SK-N-SH (cell line): ENCODE measurements around the gene ST6GALNAC3. TPM values are rescaled to one million over a fixed set of nuclear protein-coding genes. Genes with fewer than 3 reads are reported as not detected.

Experiments used
- CTCF ChIA-PET: fragments of 300-600, 350-600 bp; formaldehyde crosslinking; extraction: SDS; loops from one replicate; lab custom pipeline; 2021; lab: Yijun Ruan, JAX
- POLR2A ChIA-PET: fragments of 350-600 bp; sonication (Branson Sonifier 250); formaldehyde crosslinking; extraction: SDS; loops from one replicate; lab custom pipeline; 2020; ENCODE audit warnings: antibody characterized with exemption, inconsistent platforms; lab: Yijun Ruan, JAX
- DNase-seq: peaks from one replicate; pipeline ENCODE4 v3.0.0; 2012
- H2AFZ ChIP-seq: fragments of 200-600 bp; sonication (generic); 2 replicates; pipeline ENCODE4 v1.8.1; 2016; ENCODE audit warnings: antibody characterized with exemption, mild to moderate bottlenecking, low read depth
- H3F3A ChIP-seq: fragments of 200-600 bp; sonication (generic); replicated peaks from 2 replicates; pipeline ENCODE3; 2016; ENCODE audit warnings: antibody characterized with exemption, mild to moderate bottlenecking; ENCODE audit not compliant: insufficient read depth
- H3K27ac ChIP-seq, 2 experiments: fragments of 200-500 bp in 1 of 2; fragments of 200-600 bp in 1 of 2; sonication (Bioruptor generic) in 1 of 2; sonication (generic), shearing (Covaris generic) in 1 of 2; 2 replicates each; pipeline versions ENCODE4 v1.5.1 to v1.6.1; 2014 to 2016; ENCODE audit warnings: low read depth in 2 of 2, inconsistent platforms in 1 of 2, low read length in 1 of 2, mild to moderate bottlenecking in 1 of 2, mixed read lengths in 1 of 2
- H3K27me3 ChIP-seq: fragments of 200-600 bp; sonication (generic), shearing (Covaris generic); 2 replicates; pipeline ENCODE4 v1.6.1; 2016; ENCODE audit warnings: mixed run types; ENCODE audit not compliant: insufficient read depth
- H3K36me3 ChIP-seq, 2 experiments: fragments of 200-500 bp in 1 of 2; fragments of 200-600 bp in 1 of 2; sonication (Bioruptor generic) in 1 of 2; sonication (generic) in 1 of 2; replicated peaks in 1 of 2; 2 replicates each; pipeline versions ENCODE3 to v1.5.1; 2014 to 2016; ENCODE audit warnings: low read length in 1 of 2, mild to moderate bottlenecking in 1 of 2; ENCODE audit not compliant: insufficient read depth in 2 of 2, control insufficient read depth in 1 of 2
- H3K4me1 ChIP-seq, 2 experiments: fragments of 200-500 bp in 1 of 2; fragments of 200-600 bp in 1 of 2; sonication (Bioruptor generic) in 1 of 2; sonication (generic), shearing (Covaris generic) in 1 of 2; 2 replicates each; pipeline versions ENCODE4 v1.5.1 to v1.6.1; 2014 to 2016; ENCODE audit warnings: low read depth in 1 of 2, low read length in 1 of 2, mixed run types in 1 of 2; ENCODE audit not compliant: insufficient read depth in 2 of 2, control insufficient read depth in 1 of 2
- H3K4me2 ChIP-seq: fragments of 200-600 bp; sonication (generic), shearing (Covaris generic); 2 replicates; pipeline ENCODE4 v1.6.1; 2017; ENCODE audit warnings: mixed run types
- H3K4me3 ChIP-seq, 2 experiments: fragments of 200-500 bp in 1 of 2; fragments of 200-600 bp in 1 of 2; sonication (Bioruptor generic) in 1 of 2; sonication (generic), shearing (Covaris generic) in 1 of 2; 2 replicates each; pipeline versions ENCODE4 v1.5.1 to v1.8.1; 2014 to 2016; ENCODE audit warnings: low read depth in 2 of 2, inconsistent platforms in 1 of 2, low read length in 1 of 2, mild to moderate bottlenecking in 1 of 2, mixed read lengths in 1 of 2, moderate library complexity in 1 of 2
- H3K79me2 ChIP-seq: fragments of 200-600 bp; sonication (generic); 2 replicates; pipeline ENCODE4 v1.8.1; 2017; ENCODE audit warnings: mild to moderate bottlenecking; ENCODE audit not compliant: insufficient read depth
- H3K9ac ChIP-seq: fragments of 200-600 bp; sonication (generic); 2 replicates; pipeline ENCODE4 v1.6.1; 2017; ENCODE audit warnings: mixed run types
- H3K9me2 ChIP-seq: fragments of 200-600 bp; sonication (generic); 2 replicates; pipeline ENCODE4 v1.6.1; 2017; ENCODE audit warnings: mixed run types
- H3K9me3 ChIP-seq: fragments of 200-600 bp; sonication (generic); 2 replicates; pipeline ENCODE4 v1.6.1; 2017; ENCODE audit warnings: mixed run types, mild to moderate bottlenecking, moderate library complexity
- H4K20me1 ChIP-seq: fragments of 200-600 bp; sonication (generic); 2 replicates; pipeline ENCODE4 v1.6.1; 2017; ENCODE audit warnings: mild to moderate bottlenecking, mixed run types; ENCODE audit not compliant: insufficient read depth
- CHD2 ChIP-seq: fragments of 150-350 bp; IDR thresholded peaks from 2 replicates; pipeline ENCODE4 v1.6.1; 2018; ENCODE audit warnings: low read length; ENCODE audit not compliant: partially characterized antibody
- ELF1 ChIP-seq: IDR thresholded peaks from 2 replicates; pipeline ENCODE4 v1.4.0; 2012
- EP300 ChIP-seq, 2 experiments: IDR thresholded peaks; 2 replicates each; pipeline versions ENCODE4 v1.4.0 to v1.6.1; 2012; ENCODE audit warnings: borderline replicate concordance in 1 of 2, low read depth in 1 of 2, low read length in 1 of 2
- FOSL2 ChIP-seq: IDR thresholded peaks from 2 replicates; pipeline ENCODE4 v1.4.0; 2012; ENCODE audit warnings: low read depth, mild to moderate bottlenecking, moderate library complexity, borderline replicate concordance
- FOXJ3 ChIP-seq: sonication (generic); formaldehyde crosslinking; IDR thresholded peaks from 2 replicates; pipeline ENCODE4 v1.5.1; 2020; ENCODE audit warnings: mild to moderate bottlenecking, missing genetic modification reagents
- FOXM1 ChIP-seq: IDR thresholded peaks from 2 replicates; pipeline ENCODE4 v1.4.0; 2012; ENCODE audit warnings: low read depth, mild to moderate bottlenecking
- GABPA ChIP-seq: IDR thresholded peaks from 2 replicates; pipeline ENCODE4 v1.4.0; 2012; ENCODE audit warnings: low read depth, mild to moderate bottlenecking
- JUND ChIP-seq: IDR thresholded peaks from 2 replicates; pipeline ENCODE4 v1.4.0; 2012
- MEF2A ChIP-seq: IDR thresholded peaks from 2 replicates; pipeline ENCODE4 v1.4.0; 2012; ENCODE audit warnings: low read depth, borderline replicate concordance
- MXI1 ChIP-seq: IDR thresholded peaks from 2 replicates; pipeline ENCODE4 v1.6.1; 2012; ENCODE audit warnings: mild to moderate bottlenecking, low read depth, low read length, improper control_type of control experiment
- NFIC ChIP-seq: IDR thresholded peaks from 2 replicates; pipeline ENCODE4 v1.4.0; 2012; ENCODE audit warnings: borderline replicate concordance
- RAD21 ChIP-seq: IDR thresholded peaks from 2 replicates; pipeline ENCODE4 v1.6.1; 2012; ENCODE audit warnings: mild to moderate bottlenecking, low read length
- RFX5 ChIP-seq: IDR thresholded peaks from 2 replicates; pipeline ENCODE4 v1.6.1; 2012; ENCODE audit warnings: mild to moderate bottlenecking, improper control_type of control experiment, low read length
- RXRA ChIP-seq: IDR thresholded peaks from 2 replicates; pipeline ENCODE4 v1.4.0; 2012; ENCODE audit warnings: low read depth, mild to moderate bottlenecking, borderline replicate concordance
- SIN3A ChIP-seq: IDR thresholded peaks from 2 replicates; pipeline ENCODE4 v1.6.1; 2012; ENCODE audit warnings: low read depth, mild to moderate bottlenecking, low read length, moderate library complexity, borderline replicate concordance
- TEAD4 ChIP-seq: IDR thresholded peaks from 2 replicates; pipeline ENCODE4 v1.4.0; 2012; ENCODE audit warnings: mild to moderate bottlenecking, borderline replicate concordance; ENCODE audit not compliant: insufficient read depth
- WGBS: methylation state at CpG from one replicate; pipeline ENCODE4 v1.1.6; 2017; ENCODE audit warnings: low lambda C conversion rate; 5-methylcytosine and 5-hydroxymethylcytosine counted together
- polyA plus RNA-seq, 3 experiments: library from polyadenylated mRNA; depleted of rRNA; stranded (reverse); fragments of >200 nt; gene quantifications; 2 replicates each; pipeline ENCODE4 v1.2.3, GENCODE V29; 2012
- TF ChIP-seq, protein P1 (sequence below): IDR thresholded peaks from 2 replicates; pipeline ENCODE4; 2012
- TF ChIP-seq, protein P2 (sequence below): fragments of 150-350 bp; IDR thresholded peaks from 2 replicates; pipeline ENCODE4 v1.6.1; 2017; ENCODE audit warnings: antibody characterized with exemption, low read length, low read depth, borderline replicate concordance
- TF ChIP-seq, protein P3 (sequence below): IDR thresholded peaks from 2 replicates; pipeline ENCODE4 v1.6.1; 2012; ENCODE audit warnings: mild to moderate bottlenecking, low read depth, low read length, moderate library complexity

Gene ST6GALNAC3
- polyA plus RNA-seq, 1 of the 3 experiments (the other 2 are of a cell fraction): 8.1 TPM

DNA sequence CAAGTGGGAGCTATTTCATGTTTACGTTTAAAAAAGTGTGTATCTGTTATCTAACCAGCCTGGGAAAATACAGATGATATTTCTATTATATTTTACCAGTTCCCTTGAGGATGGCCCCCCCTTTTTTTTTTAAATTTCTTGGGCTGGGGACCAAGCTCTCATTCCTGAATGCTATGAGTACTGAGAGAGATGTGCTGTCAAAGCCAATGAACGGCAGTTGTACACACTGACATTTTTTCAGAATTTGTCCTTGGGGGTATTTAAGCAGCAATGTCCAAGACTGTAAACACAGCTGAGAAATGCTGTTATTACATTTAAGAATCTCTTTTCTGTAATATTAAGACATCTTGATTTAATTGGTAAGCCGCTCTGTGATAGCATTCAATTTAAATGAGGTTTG lies 177.9 kb downstream of the ST6GALNAC3 start:
- WGBS: 92% methylated on average over 3 of the region's 3 CpGs
- no peak overlapping the region for H3K9ac ChIP-seq
- TF ChIP-seq EP300 (IDR thresholded peaks at IDR 0.05; ENCODE audit: borderline replicate concordance in 1 of 2, low read depth in 1 of 2, low read length in 1 of 2): no peak
- TF ChIP-seq TEAD4: no peak
- TF ChIP-seq, protein P1, sequence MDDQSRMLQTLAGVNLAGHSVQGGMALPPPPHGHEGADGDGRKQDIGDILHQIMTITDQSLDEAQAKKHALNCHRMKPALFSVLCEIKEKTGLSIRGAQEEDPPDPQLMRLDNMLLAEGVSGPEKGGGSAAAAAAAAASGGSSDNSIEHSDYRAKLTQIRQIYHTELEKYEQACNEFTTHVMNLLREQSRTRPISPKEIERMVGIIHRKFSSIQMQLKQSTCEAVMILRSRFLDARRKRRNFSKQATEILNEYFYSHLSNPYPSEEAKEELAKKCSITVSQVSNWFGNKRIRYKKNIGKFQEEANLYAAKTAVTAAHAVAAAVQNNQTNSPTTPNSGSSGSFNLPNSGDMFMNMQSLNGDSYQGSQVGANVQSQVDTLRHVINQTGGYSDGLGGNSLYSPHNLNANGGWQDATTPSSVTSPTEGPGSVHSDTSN: no peak
- TF ChIP-seq FOXM1: no peak
- no peak for TF ChIP-seq JUND
- TF ChIP-seq, all 33 proteins: peak for 0
- no peak overlapping the region for H2AFZ ChIP-seq
- ChIA-PET CTCF (no interaction called here), POLR2A (no interaction called here)
- H3K9me2 ChIP-seq: no peaks in the 10 kb centered on the region
- H3K9me3 ChIP-seq: 0 out of 2 replicates have a peak, but pooled peaks cover 5% of the 10 kb centered on the region
- no peaks in the 10 kb centered on the region for H3K36me3 ChIP-seq
- H4K20me1 ChIP-seq: no peaks in the 10 kb centered on the region
- H3K4me2 ChIP-seq: no peak overlapping the region
- DNase-seq: no peak
- no peaks in the 10 kb centered on the region for H3K27me3 ChIP-seq
- H3K4me1 ChIP-seq: peaks cover 6 to 15% of the 10 kb centered on the region in 2 experiments
- peaks cover 21% of the 10 kb centered on the region for H3F3A ChIP-seq
- no peak overlapping the region for H3K27ac ChIP-seq
- no peaks in the 10 kb centered on the region for H3K79me2 ChIP-seq
- H3K4me3 ChIP-seq: no peak overlapping the region

DNA sequence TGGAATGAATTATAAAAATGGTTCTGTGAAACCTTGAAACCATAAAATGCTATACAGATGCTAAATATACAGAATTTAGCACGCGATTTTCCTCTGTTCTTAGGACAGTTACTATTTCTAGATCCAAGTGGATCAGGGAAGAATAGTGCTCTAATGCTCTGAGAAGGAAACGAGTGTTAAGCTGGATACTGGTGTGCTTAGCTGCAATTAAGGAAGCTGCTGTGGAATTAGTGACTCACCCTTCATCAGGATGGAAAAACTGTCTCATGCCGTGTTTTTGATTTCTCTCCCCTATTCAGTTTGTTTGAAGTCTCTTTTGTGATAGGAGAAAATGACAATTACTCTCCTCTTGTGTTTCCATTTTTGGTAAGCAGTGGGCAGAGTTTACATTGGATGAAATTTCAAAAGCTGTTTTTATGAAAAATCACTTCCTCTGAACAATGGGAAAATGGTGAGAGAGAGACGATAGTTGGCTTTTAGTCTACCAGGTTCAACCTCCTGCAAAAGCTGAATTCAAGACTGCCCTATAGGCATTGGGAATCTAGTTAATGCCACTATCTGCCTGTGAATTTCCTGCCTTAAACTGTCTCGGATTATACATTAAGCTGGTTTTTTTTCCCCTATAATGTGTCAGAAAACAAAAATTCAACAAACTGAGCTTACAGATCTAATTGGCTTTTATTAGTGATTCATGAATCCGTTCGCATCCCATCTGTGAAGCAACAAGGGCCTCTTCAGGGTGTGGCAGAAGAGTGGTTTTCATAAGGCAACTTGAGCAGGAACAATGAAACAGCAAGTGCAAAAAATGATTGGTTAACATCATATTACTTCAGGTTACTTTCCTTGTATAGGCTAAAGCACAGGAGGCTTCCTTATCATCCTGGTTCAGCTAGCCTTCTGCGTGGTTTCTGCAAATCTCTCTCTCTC lies 179.8 kb downstream of the ST6GALNAC3 start:
- Histone ChIP-seq H2AFZ (peak overlapping the region; percentile 76), H3K4me2 (peak overlapping the region; percentile 48; the same call in 1 of the 2 replicates), H3K27ac (peak overlapping the region; percentile 20 to 74; a peak in 3 of 4 replicates), H3K36me3 (no peaks in the 10 kb centered on the region), H3F3A (peaks cover 21% of the 10 kb centered on the region), H3K4me1 (peaks cover 6 to 15% of the 10 kb centered on the region in 2 experiments), H3K79me2 (no peaks in the 10 kb centered on the region), H3K27me3 (no peaks in the 10 kb centered on the region), H3K4me3 (peak overlapping the region in 1 of 2 experiments; percentile 12; a peak in 1 of 4 replicates), H4K20me1 (no peaks in the 10 kb centered on the region), H3K9me3 (0 out of 2 replicates have a peak, but pooled peaks cover 5% of the 10 kb centered on the region), H3K9me2 (no peaks in the 10 kb centered on the region), H3K9ac (peak overlapping the region; percentile 37)
- ChIA-PET CTCF (interaction anchor here (0.8 to 1.1 kb wide), 2 partner anchors 9 to 81 kb away, joined by 3 read pairs; no protein-coding TSS in a partner anchor), POLR2A (no interaction called here)
- DNase-seq: no peak
- WGBS: 55% methylated on average over 9 of the region's 9 CpGs
- TF ChIP-seq, protein P2, sequence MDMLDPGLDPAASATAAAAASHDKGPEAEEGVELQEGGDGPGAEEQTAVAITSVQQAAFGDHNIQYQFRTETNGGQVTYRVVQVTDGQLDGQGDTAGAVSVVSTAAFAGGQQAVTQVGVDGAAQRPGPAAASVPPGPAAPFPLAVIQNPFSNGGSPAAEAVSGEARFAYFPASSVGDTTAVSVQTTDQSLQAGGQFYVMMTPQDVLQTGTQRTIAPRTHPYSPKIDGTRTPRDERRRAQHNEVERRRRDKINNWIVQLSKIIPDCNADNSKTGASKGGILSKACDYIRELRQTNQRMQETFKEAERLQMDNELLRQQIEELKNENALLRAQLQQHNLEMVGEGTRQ: no peak
- TF ChIP-seq SIN3A (no peak), RFX5 (no peak), MEF2A (no peak), ELF1 (no peak), FOSL2 (peak; percentile 34; the same call in 1 of the 2 replicates), RXRA (no peak), EP300 (IDR thresholded peaks at IDR 0.05; ENCODE audit: borderline replicate concordance in 1 of 2, low read depth in 1 of 2, low read length in 1 of 2) (0 out of 4 replicates have a peak, but pooled peaks of 1 of the 2 experiments have one; percentile 16), GABPA (no peak), JUND (peak; percentile 33; the same call in 1 of the 2 replicates), FOXJ3 (CRISPR knock-in tag) (no peak), RAD21 (no peak), MXI1 (no peak), CHD2 (no peak), NFIC (no peak)
- TF ChIP-seq, protein P3, sequence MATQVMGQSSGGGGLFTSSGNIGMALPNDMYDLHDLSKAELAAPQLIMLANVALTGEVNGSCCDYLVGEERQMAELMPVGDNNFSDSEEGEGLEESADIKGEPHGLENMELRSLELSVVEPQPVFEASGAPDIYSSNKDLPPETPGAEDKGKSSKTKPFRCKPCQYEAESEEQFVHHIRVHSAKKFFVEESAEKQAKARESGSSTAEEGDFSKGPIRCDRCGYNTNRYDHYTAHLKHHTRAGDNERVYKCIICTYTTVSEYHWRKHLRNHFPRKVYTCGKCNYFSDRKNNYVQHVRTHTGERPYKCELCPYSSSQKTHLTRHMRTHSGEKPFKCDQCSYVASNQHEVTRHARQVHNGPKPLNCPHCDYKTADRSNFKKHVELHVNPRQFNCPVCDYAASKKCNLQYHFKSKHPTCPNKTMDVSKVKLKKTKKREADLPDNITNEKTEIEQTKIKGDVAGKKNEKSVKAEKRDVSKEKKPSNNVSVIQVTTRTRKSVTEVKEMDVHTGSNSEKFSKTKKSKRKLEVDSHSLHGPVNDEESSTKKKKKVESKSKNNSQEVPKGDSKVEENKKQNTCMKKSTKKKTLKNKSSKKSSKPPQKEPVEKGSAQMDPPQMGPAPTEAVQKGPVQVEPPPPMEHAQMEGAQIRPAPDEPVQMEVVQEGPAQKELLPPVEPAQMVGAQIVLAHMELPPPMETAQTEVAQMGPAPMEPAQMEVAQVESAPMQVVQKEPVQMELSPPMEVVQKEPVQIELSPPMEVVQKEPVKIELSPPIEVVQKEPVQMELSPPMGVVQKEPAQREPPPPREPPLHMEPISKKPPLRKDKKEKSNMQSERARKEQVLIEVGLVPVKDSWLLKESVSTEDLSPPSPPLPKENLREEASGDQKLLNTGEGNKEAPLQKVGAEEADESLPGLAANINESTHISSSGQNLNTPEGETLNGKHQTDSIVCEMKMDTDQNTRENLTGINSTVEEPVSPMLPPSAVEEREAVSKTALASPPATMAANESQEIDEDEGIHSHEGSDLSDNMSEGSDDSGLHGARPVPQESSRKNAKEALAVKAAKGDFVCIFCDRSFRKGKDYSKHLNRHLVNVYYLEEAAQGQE: no peak
- TF ChIP-seq, protein P1: 0 out of 2 replicates have a peak, but pooled peaks have one; percentile 4
